ENCODE data around the gene FIGLA. TPM values are rescaled to one million over a fixed set of nuclear protein-coding genes. Genes with fewer than 3 reads are reported as not detected.
"Not testable (repeated sequence)": the region's sequence is repeated elsewhere in the genome, so short reads cannot be mapped to it uniquely, and the experiment has no call there.

Gene FIGLA
- total RNA-seq, 1 donor from 2014 or later: not detected

DNA sequence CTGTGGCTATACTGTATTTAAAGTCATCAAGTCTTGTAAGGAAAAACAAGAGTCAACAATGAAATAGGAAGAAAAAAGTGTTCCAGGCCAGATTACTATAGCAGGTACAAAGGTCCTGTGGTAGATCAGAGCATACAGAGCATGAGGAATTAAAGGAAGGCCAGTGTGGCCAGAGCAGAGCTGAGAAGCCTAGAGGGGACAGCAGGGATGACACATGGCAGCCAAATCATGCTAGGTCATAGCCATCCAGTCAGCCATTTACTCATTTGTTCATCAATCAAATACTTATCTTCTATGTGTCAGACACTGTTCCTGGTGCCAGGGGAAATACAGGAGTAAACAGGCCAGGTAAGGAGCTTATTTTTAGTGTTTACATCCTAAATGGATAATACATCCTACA is 46.8 kb downstream of the FIGLA start:
- Mint-ChIP-seq H3K4me3 (no peak overlapping the region), H3K36me3 (ENCODE audit: low read depth) (peaks cover 22% of the 10 kb centered on the region), H3K27ac (no peak overlapping the region), H3K27me3 (no peaks in the 10 kb centered on the region), H3K9me3 (peaks cover 5% of the 10 kb centered on the region), H3K4me1 (peaks cover 7% of the 10 kb centered on the region)
- DNase-seq (no peak), ATAC-seq (ENCODE audit: low read depth) (no peak)
- ChIA-PET CTCF (no interaction called here), POLR2A (no interaction called here)
- intact Hi-C loops (cut with micrococcal nuclease): no loop called here
- TF ChIP-seq, protein P1, sequence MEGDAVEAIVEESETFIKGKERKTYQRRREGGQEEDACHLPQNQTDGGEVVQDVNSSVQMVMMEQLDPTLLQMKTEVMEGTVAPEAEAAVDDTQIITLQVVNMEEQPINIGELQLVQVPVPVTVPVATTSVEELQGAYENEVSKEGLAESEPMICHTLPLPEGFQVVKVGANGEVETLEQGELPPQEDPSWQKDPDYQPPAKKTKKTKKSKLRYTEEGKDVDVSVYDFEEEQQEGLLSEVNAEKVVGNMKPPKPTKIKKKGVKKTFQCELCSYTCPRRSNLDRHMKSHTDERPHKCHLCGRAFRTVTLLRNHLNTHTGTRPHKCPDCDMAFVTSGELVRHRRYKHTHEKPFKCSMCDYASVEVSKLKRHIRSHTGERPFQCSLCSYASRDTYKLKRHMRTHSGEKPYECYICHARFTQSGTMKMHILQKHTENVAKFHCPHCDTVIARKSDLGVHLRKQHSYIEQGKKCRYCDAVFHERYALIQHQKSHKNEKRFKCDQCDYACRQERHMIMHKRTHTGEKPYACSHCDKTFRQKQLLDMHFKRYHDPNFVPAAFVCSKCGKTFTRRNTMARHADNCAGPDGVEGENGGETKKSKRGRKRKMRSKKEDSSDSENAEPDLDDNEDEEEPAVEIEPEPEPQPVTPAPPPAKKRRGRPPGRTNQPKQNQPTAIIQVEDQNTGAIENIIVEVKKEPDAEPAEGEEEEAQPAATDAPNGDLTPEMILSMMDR (IDR thresholded peaks at IDR 0.05): no peak

DNA sequence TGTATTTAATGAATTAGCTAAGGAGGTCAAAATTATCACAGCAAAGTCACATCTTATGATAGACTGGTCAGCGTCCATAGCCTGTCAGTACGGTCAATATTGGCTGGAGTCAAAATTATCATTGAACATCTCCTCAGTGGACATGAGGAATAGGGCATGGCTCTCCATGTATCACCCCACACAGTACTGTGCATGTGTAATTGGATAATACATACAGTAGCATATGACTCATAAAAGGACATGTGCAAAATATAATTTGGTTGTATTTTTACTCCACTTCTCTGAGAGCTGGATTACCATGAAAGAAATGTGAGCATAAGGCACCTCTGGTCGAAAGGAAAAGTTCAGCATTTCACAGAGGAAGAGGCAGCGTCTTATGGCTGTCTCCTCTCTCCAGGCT is 47.4 kb downstream of the FIGLA start:
- TF ChIP-seq, protein P1 (IDR thresholded peaks at IDR 0.05): no peak
- POLR2A ChIA-PET: no interaction called here
- Mint-ChIP-seq H3K9me3 (peaks cover 5% of the 10 kb centered on the region), H3K36me3 (ENCODE audit: low read depth) (peaks cover 22% of the 10 kb centered on the region), H3K4me1 (peaks cover 4% of the 10 kb centered on the region), H3K4me3 (no peak overlapping the region), H3K27me3 (no peaks in the 10 kb centered on the region), H3K27ac (no peak overlapping the region)
- intact Hi-C loops (cut with micrococcal nuclease): no loop called here
- no peak for ATAC-seq (ENCODE audit: low read depth)
- DNase-seq: no peak
- CTCF ChIA-PET: no interaction called here

DNA sequence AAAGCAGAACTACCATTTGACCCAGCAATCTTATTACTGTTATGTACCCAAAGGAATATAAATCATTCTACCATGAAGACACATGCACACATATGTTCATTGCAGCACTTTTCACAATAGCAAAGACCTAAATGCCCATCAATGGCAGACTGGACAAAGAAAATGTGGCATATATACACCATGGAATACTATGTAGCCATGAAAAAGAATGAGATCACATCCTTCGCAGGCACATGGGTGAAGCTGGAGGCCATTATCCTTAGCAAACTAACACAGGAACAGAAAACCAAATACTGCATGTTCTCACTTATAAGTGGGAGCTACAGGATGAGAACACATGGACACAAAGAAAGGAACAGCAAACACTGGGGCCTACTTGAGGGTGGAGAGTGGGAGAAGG is 51.0 kb downstream of the FIGLA start:
- H3K27ac Mint-ChIP-seq; H3K9me3 Mint-ChIP-seq; DNase-seq; intact Hi-C loops (cut with micrococcal nuclease); H3K4me3 Mint-ChIP-seq; H3K27me3 Mint-ChIP-seq; ATAC-seq (ENCODE audit: low read depth); POLR2A ChIA-PET: not testable (repeated sequence)
- Mint-ChIP-seq H3K4me1 (peaks cover 14% of the 10 kb centered on the region), H3K36me3 (ENCODE audit: low read depth) (peaks cover 23% of the 10 kb centered on the region)
- CTCF ChIA-PET: interaction anchor here (0.6 kb wide), 1 partner anchor 154 kb away, joined by 3 read pairs; no protein-coding TSS in a partner anchor

DNA sequence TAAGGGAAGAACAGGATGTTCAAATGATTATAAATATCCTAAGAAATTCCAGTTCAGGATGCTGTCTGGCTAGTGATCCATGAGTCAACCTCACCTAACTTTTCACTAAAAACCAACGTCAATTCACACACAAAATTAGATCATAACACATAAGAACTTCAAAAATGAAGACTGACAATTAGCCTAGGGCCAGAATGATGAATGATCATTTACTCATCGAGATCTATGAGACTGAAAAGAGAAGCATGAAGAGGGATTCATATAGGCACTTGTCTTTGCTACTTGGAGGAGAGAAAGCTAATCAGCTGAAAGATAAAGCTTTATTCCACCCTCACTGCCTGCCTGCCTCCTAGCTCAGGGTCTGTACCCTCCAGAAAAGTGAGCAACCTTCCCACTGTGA is 52.3 kb downstream of the FIGLA start:
- DNase-seq: no peak
- H3K4me3 Mint-ChIP-seq: no peak overlapping the region
- no peak for ATAC-seq (ENCODE audit: low read depth)
- H3K36me3 Mint-ChIP-seq (ENCODE audit: low read depth): peaks cover 20% of the 10 kb centered on the region
- peaks cover 17% of the 10 kb centered on the region for H3K4me1 Mint-ChIP-seq
- POLR2A ChIA-PET: no interaction called here
- intact Hi-C loops (cut with micrococcal nuclease): no loop called here
- H3K27ac Mint-ChIP-seq: no peak overlapping the region
- H3K27me3 Mint-ChIP-seq: no peaks in the 10 kb centered on the region
- CTCF ChIA-PET: no interaction called here
- TF ChIP-seq, protein P1 (IDR thresholded peaks at IDR 0.05): no peak
- peaks cover 4% of the 10 kb centered on the region for H3K9me3 Mint-ChIP-seq

DNA sequence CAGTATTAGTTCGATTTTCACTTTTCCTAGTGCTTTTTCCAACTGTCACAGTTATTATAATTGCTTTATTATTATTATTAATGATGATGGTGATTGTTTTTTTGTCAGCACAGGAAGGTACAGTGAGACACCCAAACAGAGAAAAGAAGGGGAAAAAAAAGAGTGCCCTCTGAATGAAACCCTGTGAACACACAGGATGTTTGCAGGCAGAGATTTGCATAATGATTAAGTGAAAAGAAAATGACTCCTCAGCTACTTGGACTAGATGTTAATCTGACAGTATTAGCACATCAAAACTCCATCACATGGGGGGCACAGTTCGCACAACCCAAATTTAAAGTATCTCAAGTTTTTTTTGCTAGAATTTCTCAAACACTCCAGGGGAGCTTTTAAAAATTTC is 55.4 kb downstream of the FIGLA start:
- H3K36me3 Mint-ChIP-seq (ENCODE audit: low read depth): peaks cover 9% of the 10 kb centered on the region
- ChIA-PET CTCF (no interaction called here), POLR2A (no interaction called here)
- DNase-seq (no peak), ATAC-seq (ENCODE audit: low read depth) (peak; percentile 49)
- peaks cover 26% of the 10 kb centered on the region for H3K4me1 Mint-ChIP-seq
- TF ChIP-seq, protein P1 (IDR thresholded peaks at IDR 0.05): no peak
- no peak overlapping the region for H3K4me3 Mint-ChIP-seq
- intact Hi-C loops (cut with micrococcal nuclease): no loop called here
- H3K9me3 Mint-ChIP-seq: peaks cover 2% of the 10 kb centered on the region
- no peaks in the 10 kb centered on the region for H3K27me3 Mint-ChIP-seq
- no peak overlapping the region for H3K27ac Mint-ChIP-seq

DNA sequence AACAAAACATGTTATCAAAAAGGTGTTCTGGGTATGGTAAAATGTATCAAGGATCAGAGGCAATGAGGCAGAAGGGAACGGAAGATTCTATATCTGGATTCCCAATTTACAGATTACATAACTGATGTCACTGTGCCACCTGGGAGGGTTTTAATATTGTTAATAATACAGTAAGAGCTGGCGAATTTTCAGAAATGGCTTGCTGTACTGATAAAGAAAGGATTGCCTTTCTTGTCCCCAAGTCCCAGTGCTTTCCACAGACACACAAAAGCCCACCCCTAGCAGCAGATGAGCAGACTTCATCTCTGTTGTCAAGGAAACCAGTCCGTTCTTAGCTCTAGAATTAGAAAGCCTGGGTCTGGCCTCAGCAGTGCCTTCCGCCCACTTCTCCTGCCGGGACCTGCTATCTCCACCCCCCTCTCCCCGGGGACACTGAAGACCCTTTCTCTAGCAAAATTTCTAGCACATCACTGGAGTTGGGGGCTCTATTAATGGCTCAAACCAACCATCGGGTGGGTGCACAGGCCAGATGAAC is 56.7 kb downstream of the FIGLA start:
- no peak for DNase-seq
- Mint-ChIP-seq H3K27ac (no peak overlapping the region), H3K27me3 (no peaks in the 10 kb centered on the region), H3K36me3 (ENCODE audit: low read depth) (peaks cover 2% of the 10 kb centered on the region), H3K9me3 (peaks cover 2% of the 10 kb centered on the region), H3K4me1 (peaks cover 26% of the 10 kb centered on the region), H3K4me3 (no peak overlapping the region)
- TF ChIP-seq, protein P1 (IDR thresholded peaks at IDR 0.05): no peak
- intact Hi-C loops (cut with micrococcal nuclease): no loop called here
- no peak for ATAC-seq (ENCODE audit: low read depth)
- ChIA-PET CTCF (no interaction called here), POLR2A (no interaction called here)
